ENCODE results near the gene SERPINA3. TPM values are rescaled to one million over a fixed set of nuclear protein-coding genes. Genes with fewer than 3 reads are reported as not detected.

The SERPINA3 gene
- total RNA-seq, 1 experiment from 2014 or later = 2.3 TPM

DNA sequence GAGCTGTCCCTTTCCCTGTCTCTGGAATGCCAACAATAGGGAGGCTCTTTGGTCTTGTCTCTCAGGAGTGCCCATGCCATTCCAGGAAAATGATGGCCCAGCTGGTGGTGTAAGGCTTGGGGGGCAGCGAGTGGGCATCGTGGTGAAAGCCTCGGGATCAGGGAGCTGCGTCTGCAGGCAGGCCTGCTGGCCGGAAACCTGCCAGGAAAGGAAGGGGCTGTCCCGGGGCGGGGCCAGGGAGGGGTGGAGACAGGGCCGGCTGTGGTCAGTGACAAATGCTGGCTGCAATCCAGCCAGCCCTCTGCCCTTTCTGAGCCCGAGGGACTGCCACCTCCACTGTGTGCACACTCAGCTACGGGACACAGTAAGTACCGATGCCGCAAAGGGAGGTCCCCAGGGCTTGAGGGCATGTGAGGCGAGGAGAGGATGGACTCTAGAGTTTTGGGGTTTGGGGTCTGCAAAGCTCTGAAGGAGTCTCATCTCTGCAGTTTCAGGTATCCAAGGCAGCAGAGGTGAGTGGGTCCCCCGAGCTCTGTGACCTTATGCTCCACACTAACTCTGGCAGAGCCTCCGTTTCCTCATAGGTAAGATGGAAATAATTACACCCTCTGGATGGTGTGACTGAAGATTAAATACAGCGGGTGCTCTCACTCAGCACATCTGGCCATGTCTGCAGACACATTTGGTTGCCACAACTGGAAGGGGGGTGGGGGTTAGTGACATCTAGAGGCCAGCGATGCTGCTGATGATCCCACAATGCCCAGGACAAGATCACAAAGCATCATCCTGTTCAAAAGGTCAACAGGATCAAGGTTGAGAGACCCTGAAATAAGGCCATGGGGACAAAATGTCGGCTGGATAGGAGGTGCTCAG is 30.8 kb upstream of the SERPINA3 start, which contains the start of gene SERPINA5:
Gene SERPINA5, plus strand, starts transcription at position 300 of the 873 bp plus-strand sequence. CDS start 5,937 bp downstream, outside the sequence.
- Histone ChIP-seq H3K36me3 (ENCODE audit: control insufficient read depth, insufficient read depth, low read length) (no peaks in the 10 kb centered on the region), H3K9me3 (no peaks in the 10 kb centered on the region), H3K4me1 (0 out of 2 replicates have a peak, but pooled peaks cover 6% of the 10 kb centered on the region), H3K4me3 (ENCODE audit: low read depth, low read length) (no peak within 1 kb of the TSS), H3K27me3 (replicated peaks; ENCODE audit: control insufficient read depth, insufficient read depth, low read length) (no peaks in the 10 kb centered on the region)
- Mint-ChIP-seq H3K27ac (ENCODE audit: unreplicated experiment) (no peak within 1 kb of the TSS), H3K4me1 (ENCODE audit: low read depth, unreplicated experiment) (peaks cover 7% of the 10 kb centered on the region), H3K27me3 (ENCODE audit: insufficient read depth, unreplicated experiment) (no peaks in the 10 kb centered on the region), H3K4me3 (ENCODE audit: unreplicated experiment) (no peak within 1 kb of the TSS), H3K9me3 (ENCODE audit: unreplicated experiment) (peaks cover 7% of the 10 kb centered on the region), H3K36me3 (ENCODE audit: insufficient read depth, unreplicated experiment) (no peaks in the 10 kb centered on the region)
- intact Hi-C loops (cut with micrococcal nuclease; ENCODE audit: unreplicated experiment) = no loop called here
- BruUV-seq (replicated peaks) = no TSS peak
- POLR2A ChIA-PET = no interaction called here
- CTCF ChIA-PET = interaction anchor here (1.3 kb wide), 1 partner anchor 10 kb away, joined by 3 read pairs; no protein-coding TSS in a partner anchor
- DNase-seq = peak in 1 of 2 experiments; percentile 25
- TF ChIP-seq, protein P1, sequence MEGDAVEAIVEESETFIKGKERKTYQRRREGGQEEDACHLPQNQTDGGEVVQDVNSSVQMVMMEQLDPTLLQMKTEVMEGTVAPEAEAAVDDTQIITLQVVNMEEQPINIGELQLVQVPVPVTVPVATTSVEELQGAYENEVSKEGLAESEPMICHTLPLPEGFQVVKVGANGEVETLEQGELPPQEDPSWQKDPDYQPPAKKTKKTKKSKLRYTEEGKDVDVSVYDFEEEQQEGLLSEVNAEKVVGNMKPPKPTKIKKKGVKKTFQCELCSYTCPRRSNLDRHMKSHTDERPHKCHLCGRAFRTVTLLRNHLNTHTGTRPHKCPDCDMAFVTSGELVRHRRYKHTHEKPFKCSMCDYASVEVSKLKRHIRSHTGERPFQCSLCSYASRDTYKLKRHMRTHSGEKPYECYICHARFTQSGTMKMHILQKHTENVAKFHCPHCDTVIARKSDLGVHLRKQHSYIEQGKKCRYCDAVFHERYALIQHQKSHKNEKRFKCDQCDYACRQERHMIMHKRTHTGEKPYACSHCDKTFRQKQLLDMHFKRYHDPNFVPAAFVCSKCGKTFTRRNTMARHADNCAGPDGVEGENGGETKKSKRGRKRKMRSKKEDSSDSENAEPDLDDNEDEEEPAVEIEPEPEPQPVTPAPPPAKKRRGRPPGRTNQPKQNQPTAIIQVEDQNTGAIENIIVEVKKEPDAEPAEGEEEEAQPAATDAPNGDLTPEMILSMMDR (IDR thresholded peaks at IDR 0.05; ENCODE audit: insufficient read depth in 1 of 2, low read depth in 1 of 2, low read length in 1 of 2, severe bottlenecking in 1 of 2, unreplicated experiment in 1 of 2) = no peak

- no peaks in the 10 kb centered on the region for H3K36me3 ChIP-seq (ENCODE audit: control insufficient read depth, insufficient read depth, low read length)
- H3K27me3 ChIP-seq (replicated peaks; ENCODE audit: control insufficient read depth, insufficient read depth, low read length) = no peaks in the 10 kb centered on the region
- Mint-ChIP-seq H3K27me3 (ENCODE audit: insufficient read depth, unreplicated experiment) (no peaks in the 10 kb centered on the region), H3K36me3 (ENCODE audit: insufficient read depth, unreplicated experiment) (no peaks in the 10 kb centered on the region), H3K4me3 (ENCODE audit: unreplicated experiment) (no peak overlapping the region), H3K4me1 (ENCODE audit: low read depth, unreplicated experiment) (peaks cover 7% of the 10 kb centered on the region), H3K9me3 (ENCODE audit: unreplicated experiment) (peaks cover 7% of the 10 kb centered on the region), H3K27ac (ENCODE audit: unreplicated experiment) (peak overlapping the region; percentile 21)
- ChIA-PET CTCF (no interaction called here), POLR2A (no interaction called here)
- DNase-seq = no peak
- no peak overlapping the region for H3K4me3 ChIP-seq (ENCODE audit: low read depth, low read length)
- TF ChIP-seq, protein P1 (IDR thresholded peaks at IDR 0.05; ENCODE audit: insufficient read depth in 1 of 2, low read depth in 1 of 2, low read length in 1 of 2, severe bottlenecking in 1 of 2, unreplicated experiment in 1 of 2) = no peak
- intact Hi-C loops (cut with micrococcal nuclease; ENCODE audit: unreplicated experiment) = no loop called here
- 0 out of 2 replicates have a peak, but pooled peaks cover 6% of the 10 kb centered on the region for H3K4me1 ChIP-seq
- BruUV-seq (replicated peaks) = no TSS peak
- H3K9me3 ChIP-seq = no peaks in the 10 kb centered on the region
Observed at GRCh38 chr14:94582199-94582750, 29.9 kb upstream of the SERPINA3 start.

DNA sequence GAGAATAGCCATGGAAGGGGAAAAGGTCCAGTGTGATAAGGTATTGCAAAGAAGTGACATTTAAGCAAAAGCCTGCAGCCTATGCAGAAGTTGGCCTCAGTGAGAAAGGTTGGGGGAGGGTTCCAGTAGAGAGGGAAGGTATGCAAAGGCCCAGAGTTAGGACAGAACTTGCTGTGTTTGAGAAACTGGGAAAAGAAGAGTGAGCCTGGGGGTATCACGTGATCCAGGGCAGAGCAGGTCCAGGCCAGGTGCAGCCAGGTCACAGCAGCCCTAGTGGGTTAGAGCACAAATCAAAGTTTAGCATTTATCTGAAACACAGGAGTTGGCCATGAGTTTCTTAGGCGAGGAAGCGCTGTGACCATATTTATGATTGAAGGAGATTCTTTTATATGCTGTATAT is 29.3 kb upstream of the SERPINA3 start:
- no TSS peak for BruUV-seq (replicated peaks)
- Mint-ChIP-seq H3K4me3 (ENCODE audit: unreplicated experiment) (no peak overlapping the region), H3K36me3 (ENCODE audit: insufficient read depth, unreplicated experiment) (no peaks in the 10 kb centered on the region), H3K27me3 (ENCODE audit: insufficient read depth, unreplicated experiment) (no peaks in the 10 kb centered on the region), H3K27ac (ENCODE audit: unreplicated experiment) (peak overlapping the region; percentile 21), H3K4me1 (ENCODE audit: low read depth, unreplicated experiment) (peaks cover 7% of the 10 kb centered on the region), H3K9me3 (ENCODE audit: unreplicated experiment) (peaks cover 7% of the 10 kb centered on the region)
- intact Hi-C loops (cut with micrococcal nuclease; ENCODE audit: unreplicated experiment) = no loop called here
- H3K9me3 ChIP-seq = no peaks in the 10 kb centered on the region
- POLR2A ChIA-PET = no interaction called here
- H3K36me3 ChIP-seq (ENCODE audit: control insufficient read depth, insufficient read depth, low read length) = no peaks in the 10 kb centered on the region
- 0 out of 2 replicates have a peak, but pooled peaks cover 6% of the 10 kb centered on the region for H3K4me1 ChIP-seq
- TF ChIP-seq, protein P1 (IDR thresholded peaks at IDR 0.05; ENCODE audit: insufficient read depth in 1 of 2, low read depth in 1 of 2, low read length in 1 of 2, severe bottlenecking in 1 of 2, unreplicated experiment in 1 of 2) = no peak
- CTCF ChIA-PET = interaction anchor here (0.5 kb wide), 1 partner anchor 450 kb away, joined by 4 read pairs; no protein-coding TSS in a partner anchor
- H3K4me3 ChIP-seq (ENCODE audit: low read depth, low read length) = no peak overlapping the region
- DNase-seq = peak; percentile 43 to 51
- H3K27me3 ChIP-seq (replicated peaks; ENCODE audit: control insufficient read depth, insufficient read depth, low read length) = no peaks in the 10 kb centered on the region

Data from Caco-2 (cell line).